ENCODE measurements around the gene SLC15A4. TPM values are rescaled to one million over a fixed set of nuclear protein-coding genes. Genes with fewer than 3 reads are reported as not detected.

The SLC15A4 gene
- total and polyA plus RNA-seq, 9 of the 15 experiments (the other 6 are each of a cell fraction or from before 2014, with no cell fraction given), result 5.5 to 20.8 (median 10.1) TPM

- TF ChIP-seq ZBTB40 (IDR thresholded peaks at IDR 0.05) (no peak), ZBTB40 (CRISPR knock-in tag; IDR thresholded peaks at IDR 0.05) (no peak), ZBTB26 (CRISPR knock-in tag; IDR thresholded peaks at IDR 0.05) (no peak)
These were observed 69.5 kb downstream of the SLC15A4 start (continued) for GRCh38 chr12:128754275-128754674.
